Psoas muscle (tissue), 8 donors: ENCODE results near the gene FSTL1. TPM values are rescaled to one million over a fixed set of nuclear protein-coding genes. Genes with fewer than 3 reads are reported as not detected.

Source experiments
- ATAC-seq, 4 donors: fragments of 200-7000 bp; cut with Tn5 transposase; one replicate each; pipeline ENCODE4 v1.9.1; 2020; ENCODE audit warnings: moderate library complexity in 3 of 4, mild to moderate bottlenecking in 2 of 4
- DNase-seq, 2 donors: peaks; one replicate each; pipeline ENCODE4 v3.0.0-alpha.2; 2020
- H3K27ac ChIP-seq: fragments of 200-600 bp; one replicate; pipeline ENCODE4 v1.8.0; 2022
- H3K27me3 ChIP-seq, 3 donors: fragments of 200-600 bp in 1 of 3; one replicate each; pipeline versions ENCODE4 v1.6.1 to v1.8.0; 2013 to 2022; ENCODE audit warnings: low read length in 2 of 3, mild to moderate bottlenecking in 2 of 3, moderate library complexity in 1 of 3; ENCODE audit not compliant: insufficient read depth in 3 of 3
- H3K36me3 ChIP-seq, 2 donors: fragments of 200-600 bp in 1 of 2; one replicate each; pipeline versions ENCODE4 v1.6.1 to v1.8.0; 2013 to 2022; ENCODE audit warnings: low read depth in 1 of 2, mild to moderate bottlenecking in 1 of 2, moderate library complexity in 1 of 2; ENCODE audit not compliant: insufficient read depth in 1 of 2
- H3K4me1 ChIP-seq: fragments of 200-600 bp; one replicate; pipeline ENCODE4 v1.8.0; 2022
- H3K4me3 ChIP-seq: fragments of 200-600 bp; one replicate; pipeline ENCODE4 v1.8.0; 2022; ENCODE audit warnings: mild to moderate bottlenecking
- H3K9me3 ChIP-seq: fragments of 200-600 bp; one replicate; pipeline ENCODE4 v1.8.0; 2022
- CTCF ChIP-seq: fragments of 200-600 bp; IDR thresholded peaks from one replicate; pipeline ENCODE4 v1.8.0; 2022; ENCODE audit warnings: antibody characterized with exemption
- WGBS, 3 donors: extraction: QIAGEN DNeasy Blood & Tissue Kit; methylation state at CpG; one replicate each; pipeline versions ENCODE4 v1.1.6 to v1.1.7; 2013; 5-methylcytosine and 5-hydroxymethylcytosine counted together
- intact Hi-C, 2 donors: fragments of 100-400 bp; cut with DNase I; formaldehyde crosslinking; loops; one replicate each; pipeline versions ENCODE4 v1.11.0 to v1.14.2; 2022
- polyA plus RNA-seq, 3 donors: library from polyadenylated mRNA; stranded (reverse); fragments of 200-250 nt; gene quantifications; one replicate each; pipeline ENCODE4 v1.2.3, GENCODE V29; 2013
- total RNA-seq, 4 donors: library from RNA; stranded (reverse); fragmentation: NEBNext Ultra II Directional in 2 of 4; extraction: Animal tissue kit (Norgen Biotek cat#: 25700) in 2 of 4; gene quantifications; one replicate each; pipeline versions ENCODE4 v1.2.1 to v1.2.4, GENCODE V29; 2021 to 2023
- donor health status: healthy with polysubstance abuse.
- donor health status: DM: no; HTN: no; CAD: no; lungs with moderate emphysema.
- donor health status: Bipolar disorder and iron deficiency.
- donor health status: healthy.
- donor health status: DM: yes; HTN: yes; CAD: no.
- donor health status: DM: no; HTN: no; CAD: no.
- donor health status: DM: no; HTN: no; CAD: no.
- donor health status: DM: yes; HTN: yes; CAD: no.

Gene FSTL1
- total and polyA plus RNA-seq, 7 donors = 11.9 to 62.6 (median 43.9) TPM

- intact Hi-C loops = no loop called here
- H3K36me3 ChIP-seq = peaks cover 27 to 77% of the 10 kb centered on the region in 2 donors
- no peak for ATAC-seq
Observed at GRCh38 chr3:120402257-120402656, 48.5 kb downstream of the FSTL1 start.

GRCh38 chr3:120399372-120399771 is 51.4 kb downstream of the FSTL1 start:
- DNase-seq (no peak), ATAC-seq (no peak)
- Histone ChIP-seq H3K36me3 (peaks cover 29 to 72% of the 10 kb centered on the region in 2 donors), H3K27ac (no peak overlapping the region), H3K4me3 (no peak overlapping the region), H3K9me3 (no peaks in the 10 kb centered on the region), H3K4me1 (no peaks in the 10 kb centered on the region), H3K27me3 (no peaks in the 10 kb centered on the region)
- TF ChIP-seq CTCF = no peak
- intact Hi-C loops = no loop called here
- 82 to 95% (median 86%) methylated on average over 2 of the region's 2 CpGs for WGBS, 3 donors

More at GRCh38 chr3:120402257-120402656, 48.5 kb downstream of the FSTL1 start:
- no peak overlapping the region for H3K4me3 ChIP-seq
- no peaks in the 10 kb centered on the region for H3K4me1 ChIP-seq
- no peak overlapping the region for H3K27ac ChIP-seq
- no peak for TF ChIP-seq CTCF
- H3K27me3 ChIP-seq = no peaks in the 10 kb centered on the region
- no peak for DNase-seq
- no peaks in the 10 kb centered on the region for H3K9me3 ChIP-seq

- DNase-seq (no peak), ATAC-seq (no peak)
- Histone ChIP-seq H3K27me3 (no peaks in the 10 kb centered on the region), H3K4me3 (no peak overlapping the region), H3K4me1 (no peaks in the 10 kb centered on the region), H3K36me3 (peaks cover 23 to 51% of the 10 kb centered on the region in 2 donors), H3K27ac (no peak overlapping the region), H3K9me3 (no peaks in the 10 kb centered on the region)
- intact Hi-C loops = no loop called here
- TF ChIP-seq CTCF = no peak
- WGBS, 3 donors = 82 to 88% (median 84%) methylated on average over 8 of the region's 8 CpGs
Observed at GRCh38 chr3:120396469-120396868, 54.3 kb downstream of the FSTL1 start.

- DNase-seq = no peak
- no peaks in the 10 kb centered on the region for H3K9me3 ChIP-seq
- intact Hi-C loops = no loop called here
- no peak for ATAC-seq
- H3K27me3 ChIP-seq = no peaks in the 10 kb centered on the region
- no peak for TF ChIP-seq CTCF
- peaks cover 13 to 39% of the 10 kb centered on the region in 2 donors for H3K36me3 ChIP-seq
- no peak overlapping the region for H3K27ac ChIP-seq
- no peak overlapping the region for H3K4me3 ChIP-seq
- H3K4me1 ChIP-seq = no peaks in the 10 kb centered on the region
- 77 to 84% (median 78%) methylated on average over 2 of the region's 2 CpGs for WGBS, 3 donors
Observed at GRCh38 chr3:120394347-120394746, 56.4 kb downstream of the FSTL1 start.

GRCh38 chr3:120393761-120394160 is 57.0 kb downstream of the FSTL1 start:
- H3K36me3 ChIP-seq = peaks cover 13 to 33% of the 10 kb centered on the region in 2 donors
- DNase-seq (no peak), ATAC-seq (no peak)
- H3K4me3 ChIP-seq = no peak overlapping the region
- no peaks in the 10 kb centered on the region for H3K27me3 ChIP-seq
- no peak overlapping the region for H3K27ac ChIP-seq
- TF ChIP-seq CTCF = no peak
- H3K4me1 ChIP-seq = no peaks in the 10 kb centered on the region
- intact Hi-C loops = no loop called here
- H3K9me3 ChIP-seq = no peaks in the 10 kb centered on the region
- WGBS, 3 donors = 91 to 96% (median 92%) methylated on average over 2 of the region's 2 CpGs
